NT2/D1 (cell line): ENCODE results near the gene MRPL54.

Experiments
- SUZ12 ChIP-seq: IDR thresholded peaks from 2 replicates; pipeline ENCODE4 v1.6.1; 2011; ENCODE audit not compliant: insufficient read length, insufficient read depth; ENCODE audit errors: extremely low read depth
- YY1 ChIP-seq: IDR thresholded peaks from 2 replicates; pipeline ENCODE4 v1.6.1; 2011; ENCODE audit not compliant: insufficient read length, insufficient read depth
- ZNF274 ChIP-seq: IDR thresholded peaks from 2 replicates; pipeline ENCODE4 v1.6.1; 2011; ENCODE audit warnings: mild to moderate bottlenecking, low read depth, low read length

DNA sequence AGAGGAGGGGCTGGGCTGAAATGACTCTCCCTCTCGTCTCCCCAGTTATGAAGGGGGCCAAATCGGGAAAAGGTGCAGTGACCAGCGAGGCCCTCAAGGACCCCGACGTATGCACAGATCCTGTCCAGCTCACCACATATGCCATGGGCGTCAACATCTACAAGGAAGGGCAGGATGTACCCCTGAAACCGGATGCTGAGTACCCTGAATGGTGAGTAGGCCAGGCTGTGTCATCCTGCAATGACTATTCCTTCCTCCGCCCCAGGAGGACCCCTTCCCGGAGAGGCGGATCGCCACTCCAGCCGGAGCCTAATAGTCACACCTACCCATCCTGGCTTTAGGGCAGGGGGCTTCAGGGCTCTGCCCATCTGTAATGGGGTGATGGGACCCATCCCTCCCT lies 2.6 kb downstream of the MRPL54 start:
- TF ChIP-seq ZNF274 (no peak), SUZ12 (no peak), YY1 (no peak)
